GM10248 (cell line): Measurements from ENCODE around the gene MPHOSPH10.
"Not testable (repeated sequence)": the region's sequence is repeated elsewhere in the genome, so short reads cannot be mapped to it uniquely, and the experiment has no call there.

Experiments
- CTCF ChIA-PET: fragments of 300-600 bp; sonication (Branson Sonifier 250); formaldehyde crosslinking; extraction: SDS; loops from one replicate; lab custom pipeline; 2021; ENCODE audit warnings: antibody characterized with exemption; lab: Yijun Ruan, JAX
- POLR2A ChIA-PET: fragments of 350-650 bp; sonication (Branson Sonifier 250); formaldehyde crosslinking; extraction: SDS; loops from one replicate; lab custom pipeline; 2020; ENCODE audit warnings: antibody characterized with exemption; lab: Yijun Ruan, JAX
- DNase-seq: peaks from one replicate; pipeline ENCODE4 v3.0.0; 2012; ENCODE audit errors: extremely low spot score
- CTCF ChIP-seq: IDR thresholded peaks from 2 replicates; pipeline ENCODE4 v1.5.1; 2012; ENCODE audit warnings: mild to moderate bottlenecking, low read depth; ENCODE audit errors: extremely low read depth, missing control alignments, control extremely low read depth

Gene MPHOSPH10

DNA sequence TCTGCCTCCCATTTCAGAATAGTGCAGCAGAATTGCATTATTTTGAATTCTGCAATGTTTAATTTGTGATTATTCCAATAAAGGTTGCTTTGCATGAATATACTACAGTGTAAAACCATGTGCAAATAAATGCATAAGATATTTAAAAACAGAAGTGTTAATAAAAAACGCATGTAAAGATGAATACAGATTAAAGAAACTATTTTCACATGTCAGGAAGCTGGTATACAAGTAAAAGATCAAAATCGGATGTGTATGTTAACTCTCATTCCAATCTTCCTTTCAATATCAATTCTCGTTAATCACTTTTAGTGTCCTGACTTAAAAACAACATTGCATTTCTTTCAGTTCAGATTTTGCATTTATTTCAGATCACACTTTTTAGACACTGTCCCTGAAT is 3.5 kb upstream of the MPHOSPH10 start:
- no peak for DNase-seq
- no peak for TF ChIP-seq CTCF
- CTCF ChIA-PET = interaction anchor here (0.7 to 1.2 kb wide), 4 partner anchors 12 to 55 kb away, joined by 3 to 6 read pairs (median 3); no protein-coding TSS in a partner anchor
- POLR2A ChIA-PET = no interaction called here

GRCh38 chr2:71129114-71129901 is 1.1 kb upstream of the MPHOSPH10 start:
- ChIA-PET POLR2A (interaction anchor here (1.5 to 1.8 kb wide), 2 partner anchors 58 to 61 kb away, joined by 9 read pairs; partner anchors contain the start of gene NAGK), CTCF (interaction anchor here (1.0 to 4.5 kb wide), 4 partner anchors 29 to 836 kb away, joined by 3 to 20 read pairs (median 6); partner anchors contain the start of gene SNRPG)
- DNase-seq = no peak
- no peak for TF ChIP-seq CTCF

DNA sequence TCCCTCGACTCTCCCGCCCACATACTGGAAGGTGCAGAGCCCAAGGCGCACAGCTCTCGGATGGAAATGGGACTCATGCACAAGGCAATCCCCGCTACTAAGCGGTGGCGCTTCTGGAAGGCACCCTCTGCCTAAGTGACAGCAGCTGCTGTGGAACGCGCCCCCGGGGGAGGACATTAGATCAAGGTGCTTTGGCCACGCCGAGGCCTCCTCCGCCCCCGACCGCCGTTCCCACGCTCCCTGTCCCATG is 607 bp upstream of the MPHOSPH10 start:
- ChIA-PET CTCF (interaction anchor here (1.2 to 4.5 kb wide), 3 partner anchors 29 to 836 kb away, joined by 3 to 20 read pairs (median 9); partner anchors contain the start of gene SNRPG), POLR2A (interaction anchor here (1.5 to 1.8 kb wide), 2 partner anchors 59 to 61 kb away, joined by 9 read pairs; partner anchors contain the start of gene NAGK)
- no peak for DNase-seq
- no peak for TF ChIP-seq CTCF

DNA sequence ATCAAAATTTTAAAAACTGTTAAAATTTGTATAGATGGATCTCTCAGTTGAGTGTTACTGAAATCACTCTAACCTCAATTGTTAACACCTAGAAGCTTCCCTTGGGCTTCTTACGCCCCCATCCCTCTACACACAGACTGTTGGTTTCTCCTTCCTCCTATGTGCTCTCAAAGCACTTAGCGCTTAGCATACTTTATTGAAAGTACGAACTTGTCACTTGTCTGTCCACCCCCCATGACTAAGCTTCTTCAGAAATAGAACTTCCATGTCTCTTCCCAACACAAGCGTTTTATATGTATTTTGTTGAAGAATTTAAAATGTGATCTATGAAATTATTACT is 441 bp downstream of the MPHOSPH10 start:
- CTCF ChIA-PET = interaction anchor here (1.0 to 4.5 kb wide), 2 partner anchors 13 to 60 kb away, joined by 4 to 20 read pairs; no protein-coding TSS in a partner anchor

DNA sequence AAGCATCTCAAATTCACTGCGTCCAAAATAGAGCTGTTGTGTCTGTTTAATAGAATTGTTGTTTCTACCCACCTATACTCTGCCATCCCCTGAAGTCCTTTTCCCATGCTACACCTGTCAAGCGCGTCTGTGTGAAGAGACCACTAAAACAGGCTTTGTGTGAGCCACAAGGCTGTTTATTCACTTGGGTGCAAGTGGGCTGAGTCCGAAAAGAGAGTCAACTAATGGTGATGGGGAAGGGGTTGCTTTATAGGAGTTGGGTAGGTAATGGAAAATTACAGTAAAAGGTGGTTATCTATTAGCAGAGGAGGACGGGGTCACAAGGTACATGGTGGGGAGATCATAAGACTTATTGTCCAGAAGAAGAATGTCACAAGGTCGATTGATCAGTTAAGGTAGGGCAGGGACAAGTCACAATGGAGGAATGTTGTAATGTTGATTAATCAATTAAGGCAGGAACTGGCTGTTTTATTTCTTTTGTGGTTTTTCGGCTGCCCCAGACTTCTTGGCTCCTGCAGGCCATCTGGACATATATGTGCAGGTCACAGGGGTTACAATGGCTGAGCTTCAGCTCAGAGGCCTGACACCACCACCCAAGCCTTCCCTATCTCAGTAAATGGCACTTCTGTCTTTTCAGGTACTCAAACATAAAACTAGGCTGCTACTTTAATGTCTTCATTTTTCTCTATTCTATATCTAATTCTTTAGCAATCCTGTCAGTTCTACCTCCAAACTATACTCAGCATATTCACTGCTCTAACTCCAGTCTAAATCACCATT is 1.1 kb downstream of the MPHOSPH10 start:
- DNase-seq = not testable (repeated sequence)
- ChIA-PET POLR2A (interaction anchor here (1.8 kb wide), 1 partner anchor 60 kb away, joined by 9 read pairs; no protein-coding TSS in a partner anchor), CTCF (interaction anchor here (1.0 to 4.5 kb wide), 2 partner anchors 13 to 60 kb away, joined by 4 to 20 read pairs; no protein-coding TSS in a partner anchor)

More for the DNA sequence above, 441 bp downstream of the MPHOSPH10 start:
- POLR2A ChIA-PET = interaction anchor here (1.5 to 1.8 kb wide), 2 partner anchors 60 to 62 kb away, joined by 9 read pairs; partner anchors contain the start of gene NAGK
- TF ChIP-seq CTCF = no peak
- DNase-seq = peak; percentile 28

GRCh38 chr2:71133603-71134002 is 3.2 kb downstream of the MPHOSPH10 start:
- CTCF ChIA-PET = interaction anchor here (1.1 to 4.5 kb wide), 5 partner anchors 11 to 62 kb away, joined by 3 to 20 read pairs (median 5); no protein-coding TSS in a partner anchor
- DNase-seq = no peak
- POLR2A ChIA-PET = no interaction called here

More at GRCh38 chr2:71133603-71134002, 3.2 kb downstream of the MPHOSPH10 start:
- no peak for TF ChIP-seq CTCF
